ENCODE results near the gene GABRG3. TPM values are rescaled to one million over a fixed set of nuclear protein-coding genes. Genes with fewer than 3 reads are reported as not detected.

The GABRG3 gene
- total and polyA plus RNA-seq, 2 experiments from 2014 or later: 0.15 to 0.43 TPM

- WGBS (ENCODE audit: low lambda C conversion rate, missing lambda C conversion rate): 86% methylated on average over 3 of the region's 3 CpGs
- Histone ChIP-seq H3K4me1 (ENCODE audit: insufficient read depth) (no peaks in the 10 kb centered on the region), H3K9me3 (ENCODE audit: low read depth) (no peaks in the 10 kb centered on the region), H3K4me3 (no peak overlapping the region), H3K27ac (no peak overlapping the region), H3K36me3 (replicated peaks; ENCODE audit: insufficient read depth, low read depth) (no peaks in the 10 kb centered on the region), H2AFZ (no peak overlapping the region), H3K9me2 (replicated peaks; ENCODE audit: insufficient read depth) (no peaks in the 10 kb centered on the region), H3K27me3 (no peaks in the 10 kb centered on the region), H3K79me2 (no peaks in the 10 kb centered on the region), H3K4me2 (no peak overlapping the region), H4K20me1 (ENCODE audit: insufficient read depth, poor library complexity, severe bottlenecking) (no peaks in the 10 kb centered on the region)
- TF ChIP-seq EZH2phosphoT487 (IDR thresholded peaks at IDR 0.05; ENCODE audit: low read depth, severe bottlenecking, unreplicated experiment): no peak
- TF ChIP-seq EZH2 (IDR thresholded peaks at IDR 0.05; ENCODE audit: borderline replicate concordance): no peak
- TF ChIP-seq CTCF (IDR thresholded peaks at IDR 0.05; ENCODE audit: poor library complexity): no peak
- no peak for DNase-seq (ENCODE audit: low spot score)
Observed at GRCh38 chr15:27201425-27201824, 230.4 kb downstream of the GABRG3 start.

- H3K4me3 ChIP-seq: no peak overlapping the region
- H3K27me3 ChIP-seq: no peaks in the 10 kb centered on the region
- H4K20me1 ChIP-seq (ENCODE audit: insufficient read depth, poor library complexity, severe bottlenecking): no peaks in the 10 kb centered on the region
- no peak overlapping the region for H2AFZ ChIP-seq
- DNase-seq (ENCODE audit: low spot score): no peak
- H3K36me3 ChIP-seq (replicated peaks; ENCODE audit: insufficient read depth, low read depth): no peaks in the 10 kb centered on the region
- no peaks in the 10 kb centered on the region for H3K9me2 ChIP-seq (replicated peaks; ENCODE audit: insufficient read depth)
- TF ChIP-seq EZH2 (IDR thresholded peaks at IDR 0.05; ENCODE audit: borderline replicate concordance) (no peak), EZH2phosphoT487 (IDR thresholded peaks at IDR 0.05; ENCODE audit: low read depth, severe bottlenecking, unreplicated experiment) (no peak), CTCF (IDR thresholded peaks at IDR 0.05; ENCODE audit: poor library complexity) (no peak)
- no peaks in the 10 kb centered on the region for H3K4me1 ChIP-seq (ENCODE audit: insufficient read depth)
- no peaks in the 10 kb centered on the region for H3K79me2 ChIP-seq
- H3K9me3 ChIP-seq (ENCODE audit: low read depth): no peaks in the 10 kb centered on the region
- no peak overlapping the region for H3K4me2 ChIP-seq
- no peak overlapping the region for H3K27ac ChIP-seq
- 87% methylated on average over 10 of the region's 10 CpGs for WGBS (ENCODE audit: low lambda C conversion rate, missing lambda C conversion rate)
Observed at GRCh38 chr15:27210176-27210575, 239.2 kb downstream of the GABRG3 start.

GRCh38 chr15:27214032-27214431 lies 243.1 kb downstream of the GABRG3 start:
- DNase-seq (ENCODE audit: low spot score): no peak
- 78% methylated on average over 8 of the region's 8 CpGs for WGBS (ENCODE audit: low lambda C conversion rate, missing lambda C conversion rate)
- no peak overlapping the region for H3K4me2 ChIP-seq
- no peak overlapping the region for H3K4me3 ChIP-seq
- no peaks in the 10 kb centered on the region for H3K9me3 ChIP-seq (ENCODE audit: low read depth)
- H3K36me3 ChIP-seq (replicated peaks; ENCODE audit: insufficient read depth, low read depth): no peaks in the 10 kb centered on the region
- no peaks in the 10 kb centered on the region for H3K4me1 ChIP-seq (ENCODE audit: insufficient read depth)
- H2AFZ ChIP-seq: no peak overlapping the region
- H3K27me3 ChIP-seq: no peaks in the 10 kb centered on the region
- no peaks in the 10 kb centered on the region for H4K20me1 ChIP-seq (ENCODE audit: insufficient read depth, poor library complexity, severe bottlenecking)
- H3K27ac ChIP-seq: no peak overlapping the region
- no peaks in the 10 kb centered on the region for H3K79me2 ChIP-seq
- no peaks in the 10 kb centered on the region for H3K9me2 ChIP-seq (replicated peaks; ENCODE audit: insufficient read depth)
- TF ChIP-seq EZH2 (IDR thresholded peaks at IDR 0.05; ENCODE audit: borderline replicate concordance): no peak
- TF ChIP-seq EZH2phosphoT487 (IDR thresholded peaks at IDR 0.05; ENCODE audit: low read depth, severe bottlenecking, unreplicated experiment): no peak
- no peak for TF ChIP-seq CTCF (IDR thresholded peaks at IDR 0.05; ENCODE audit: poor library complexity)

GRCh38 chr15:27214961-27215360 lies 244.0 kb downstream of the GABRG3 start:
- H3K27me3 ChIP-seq: no peaks in the 10 kb centered on the region
- H4K20me1 ChIP-seq (ENCODE audit: insufficient read depth, poor library complexity, severe bottlenecking): no peaks in the 10 kb centered on the region
- 92% methylated on average over 3 of the region's 3 CpGs for WGBS (ENCODE audit: low lambda C conversion rate, missing lambda C conversion rate)
- no peak overlapping the region for H3K27ac ChIP-seq
- no peak for DNase-seq (ENCODE audit: low spot score)
- no peak overlapping the region for H3K4me2 ChIP-seq
- no peaks in the 10 kb centered on the region for H3K36me3 ChIP-seq (replicated peaks; ENCODE audit: insufficient read depth, low read depth)
- TF ChIP-seq EZH2phosphoT487 (IDR thresholded peaks at IDR 0.05; ENCODE audit: low read depth, severe bottlenecking, unreplicated experiment) (no peak), CTCF (IDR thresholded peaks at IDR 0.05; ENCODE audit: poor library complexity) (no peak), EZH2 (IDR thresholded peaks at IDR 0.05; ENCODE audit: borderline replicate concordance) (no peak)
- no peaks in the 10 kb centered on the region for H3K4me1 ChIP-seq (ENCODE audit: insufficient read depth)
- no peak overlapping the region for H3K4me3 ChIP-seq
- H2AFZ ChIP-seq: no peak overlapping the region
- no peaks in the 10 kb centered on the region for H3K79me2 ChIP-seq
- no peaks in the 10 kb centered on the region for H3K9me3 ChIP-seq (ENCODE audit: low read depth)
- no peaks in the 10 kb centered on the region for H3K9me2 ChIP-seq (replicated peaks; ENCODE audit: insufficient read depth)
